AG04450 (cell line): Measurements from ENCODE around the gene PEPD. TPM values are rescaled to one million over a fixed set of nuclear protein-coding genes. Genes with fewer than 3 reads are reported as not detected.

Experiments
- CTCF ChIA-PET: fragments of 300-600, 350-600 bp; formaldehyde crosslinking; extraction: SDS; loops from one replicate; lab custom pipeline; 2022; ENCODE audit warnings: antibody characterized with exemption, inconsistent platforms; lab: Charles Lee
- POLR2A ChIA-PET: fragments of 350-600 bp; formaldehyde crosslinking; extraction: SDS; loops from one replicate; lab custom pipeline; 2021; ENCODE audit warnings: antibody characterized with exemption, inconsistent platforms; lab: Yijun Ruan, JAX
- DNase-seq: peaks from one replicate; pipeline ENCODE4 v3.0.0-alpha.2; 2011; ENCODE audit warnings: low read depth, low spot score
- H3K27ac ChIP-seq: one replicate; pipeline ENCODE4 v1.5.1; 2012; ENCODE audit warnings: low read depth, low read length, control low read depth
- H3K27me3 ChIP-seq: one replicate; pipeline ENCODE4 v1.6.0; 2012; ENCODE audit warnings: low read length; ENCODE audit not compliant: control insufficient read depth, insufficient read depth
- H3K4me3 ChIP-seq: 2 replicates; pipeline ENCODE4 v1.5.1; 2011; ENCODE audit warnings: mild to moderate bottlenecking, low read depth, low read length, control low read depth
- H3K9me3 ChIP-seq: 2 replicates; pipeline ENCODE4 v1.5.1; 2012; ENCODE audit warnings: low read length; ENCODE audit not compliant: control insufficient read depth, insufficient read depth
- polyA plus RNA-seq: library from polyadenylated mRNA; depleted of rRNA; stranded (reverse); fragments of >200 nt; gene quantifications from 2 replicates; pipeline ENCODE4 v1.2.3, GENCODE V29; 2011
- TF ChIP-seq, protein P1 (sequence below): IDR thresholded peaks from 2 replicates; pipeline ENCODE4 v1.5.1; 2011; ENCODE audit warnings: low read depth, low read length, control low read depth, inconsistent platforms

PEPD gene
- polyA plus RNA-seq, 1 experiment: 67.1 TPM

DNA sequence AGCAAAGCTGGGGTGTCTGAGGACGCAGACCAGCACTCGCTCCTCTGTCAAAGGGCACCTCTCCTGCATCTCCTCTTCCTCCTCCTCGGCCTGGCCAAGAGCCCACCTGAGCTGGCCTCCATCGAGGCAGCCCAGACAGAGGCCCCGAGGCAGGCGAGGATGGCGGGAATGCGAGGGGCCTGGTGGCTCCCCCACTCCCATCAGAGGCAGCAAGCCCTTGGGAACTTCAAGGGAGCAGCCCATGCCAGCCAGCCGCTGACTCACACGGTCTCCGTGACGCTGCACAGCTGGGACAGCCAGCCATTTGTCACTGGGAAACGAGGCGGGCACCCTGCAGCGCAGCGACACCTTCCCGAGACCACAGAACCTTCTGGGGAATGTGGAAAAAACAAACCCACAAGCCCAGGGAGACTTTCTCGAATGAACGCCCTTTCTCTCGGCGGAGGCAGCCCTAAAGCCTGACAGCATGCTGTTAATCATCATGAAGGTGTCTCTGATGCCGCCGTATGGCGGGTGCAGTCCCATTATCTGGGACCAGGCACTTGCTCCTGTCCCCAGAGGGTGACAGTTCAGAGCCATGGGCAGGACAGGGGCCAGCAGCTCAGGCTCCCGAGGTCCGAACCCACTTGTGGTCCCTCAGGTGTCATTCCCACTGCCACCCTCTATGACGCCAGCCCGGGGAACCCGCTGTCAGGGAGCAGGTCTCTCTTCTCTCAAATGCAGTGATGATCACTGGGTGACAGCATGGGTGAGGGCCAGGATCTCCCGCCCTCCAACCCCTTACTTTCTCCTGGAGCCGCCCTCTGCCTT lies 53.0 kb downstream of the PEPD start:
- no peaks in the 10 kb centered on the region for H3K27me3 ChIP-seq
- ChIA-PET POLR2A (no interaction called here), CTCF (no interaction called here)
- H3K27ac ChIP-seq: no peak overlapping the region
- TF ChIP-seq, protein P1, sequence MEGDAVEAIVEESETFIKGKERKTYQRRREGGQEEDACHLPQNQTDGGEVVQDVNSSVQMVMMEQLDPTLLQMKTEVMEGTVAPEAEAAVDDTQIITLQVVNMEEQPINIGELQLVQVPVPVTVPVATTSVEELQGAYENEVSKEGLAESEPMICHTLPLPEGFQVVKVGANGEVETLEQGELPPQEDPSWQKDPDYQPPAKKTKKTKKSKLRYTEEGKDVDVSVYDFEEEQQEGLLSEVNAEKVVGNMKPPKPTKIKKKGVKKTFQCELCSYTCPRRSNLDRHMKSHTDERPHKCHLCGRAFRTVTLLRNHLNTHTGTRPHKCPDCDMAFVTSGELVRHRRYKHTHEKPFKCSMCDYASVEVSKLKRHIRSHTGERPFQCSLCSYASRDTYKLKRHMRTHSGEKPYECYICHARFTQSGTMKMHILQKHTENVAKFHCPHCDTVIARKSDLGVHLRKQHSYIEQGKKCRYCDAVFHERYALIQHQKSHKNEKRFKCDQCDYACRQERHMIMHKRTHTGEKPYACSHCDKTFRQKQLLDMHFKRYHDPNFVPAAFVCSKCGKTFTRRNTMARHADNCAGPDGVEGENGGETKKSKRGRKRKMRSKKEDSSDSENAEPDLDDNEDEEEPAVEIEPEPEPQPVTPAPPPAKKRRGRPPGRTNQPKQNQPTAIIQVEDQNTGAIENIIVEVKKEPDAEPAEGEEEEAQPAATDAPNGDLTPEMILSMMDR: no peak
- DNase-seq: no peak
- no peak overlapping the region for H3K4me3 ChIP-seq
- H3K9me3 ChIP-seq: no peaks in the 10 kb centered on the region; the same call in 1 of the 2 replicates

DNA sequence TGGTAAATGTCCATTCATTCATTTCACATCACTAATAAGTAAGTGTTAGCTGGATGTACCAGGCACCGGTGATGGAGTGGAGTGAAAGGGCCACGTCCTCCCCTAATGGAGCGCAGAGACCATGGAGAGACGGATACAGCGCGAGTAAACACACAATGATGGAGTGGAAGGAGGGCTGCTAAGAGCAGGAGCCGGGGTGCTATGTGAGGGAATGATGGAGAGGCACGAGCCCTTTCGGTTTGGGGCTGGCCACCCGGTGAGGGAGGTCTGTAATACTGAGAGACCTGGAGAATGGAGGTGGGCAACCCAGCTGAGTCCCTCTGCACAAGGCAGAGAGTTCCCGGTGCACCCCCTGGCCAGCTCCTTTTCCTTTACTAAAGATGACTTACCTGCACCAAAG lies 53.7 kb downstream of the PEPD start:
- no peak overlapping the region for H3K27ac ChIP-seq
- no peak overlapping the region for H3K4me3 ChIP-seq
- DNase-seq: no peak
- TF ChIP-seq, protein P1: no peak
- POLR2A ChIA-PET: no interaction called here
- no peaks in the 10 kb centered on the region for H3K27me3 ChIP-seq
- no peaks in the 10 kb centered on the region; the same call in 1 of the 2 replicates for H3K9me3 ChIP-seq
- CTCF ChIA-PET: no interaction called here

DNA sequence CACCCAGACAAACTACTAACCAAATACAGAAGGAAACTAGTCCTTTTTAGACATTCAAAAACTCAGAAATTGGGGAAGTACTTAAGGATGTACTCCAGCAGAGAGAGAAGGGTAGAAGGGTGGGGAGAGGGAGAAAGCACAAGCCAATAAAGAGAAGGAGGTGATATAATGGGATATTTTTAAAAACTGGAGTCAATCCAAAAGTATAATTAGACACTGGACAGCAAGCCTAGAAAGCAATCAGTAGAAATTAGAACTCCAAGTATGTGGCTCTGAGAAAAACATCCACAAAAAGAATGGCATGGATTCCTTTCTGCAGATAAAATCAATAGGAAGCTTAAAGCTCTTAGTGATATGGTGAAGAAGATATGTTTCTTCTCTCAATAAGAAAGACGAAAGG lies 55.8 kb downstream of the PEPD start:
- POLR2A ChIA-PET: no interaction called here
- TF ChIP-seq, protein P1: no peak
- Histone ChIP-seq H3K4me3 (no peak overlapping the region), H3K27me3 (no peaks in the 10 kb centered on the region), H3K9me3 (no peaks in the 10 kb centered on the region; the same call in 1 of the 2 replicates), H3K27ac (no peak overlapping the region)
- CTCF ChIA-PET: no interaction called here
- DNase-seq: no peak

DNA sequence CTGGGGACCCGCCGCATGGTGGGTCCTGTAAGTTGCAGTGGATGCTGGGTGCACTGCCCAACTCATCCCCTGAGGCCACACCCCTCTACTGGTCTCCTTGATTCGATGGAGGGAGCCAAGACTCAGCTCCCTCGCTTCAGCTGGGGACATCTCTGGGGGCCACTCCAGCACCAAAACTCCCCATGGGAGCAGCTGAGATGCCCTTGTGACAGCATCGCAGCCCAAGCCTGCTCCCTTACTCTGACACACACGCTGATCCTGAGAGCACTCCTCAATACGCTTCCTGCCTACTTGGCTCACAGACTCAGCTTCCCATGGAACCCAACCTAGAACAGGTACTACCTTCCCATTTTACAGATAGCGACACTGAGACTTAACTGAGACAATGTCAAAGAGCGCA lies 56.2 kb downstream of the PEPD start:
- CTCF ChIA-PET: no interaction called here
- H3K9me3 ChIP-seq: no peaks in the 10 kb centered on the region; the same call in 1 of the 2 replicates
- H3K27me3 ChIP-seq: no peaks in the 10 kb centered on the region
- no peak overlapping the region for H3K4me3 ChIP-seq
- POLR2A ChIA-PET: no interaction called here
- DNase-seq: no peak
- TF ChIP-seq, protein P1: no peak
- H3K27ac ChIP-seq: no peak overlapping the region

DNA sequence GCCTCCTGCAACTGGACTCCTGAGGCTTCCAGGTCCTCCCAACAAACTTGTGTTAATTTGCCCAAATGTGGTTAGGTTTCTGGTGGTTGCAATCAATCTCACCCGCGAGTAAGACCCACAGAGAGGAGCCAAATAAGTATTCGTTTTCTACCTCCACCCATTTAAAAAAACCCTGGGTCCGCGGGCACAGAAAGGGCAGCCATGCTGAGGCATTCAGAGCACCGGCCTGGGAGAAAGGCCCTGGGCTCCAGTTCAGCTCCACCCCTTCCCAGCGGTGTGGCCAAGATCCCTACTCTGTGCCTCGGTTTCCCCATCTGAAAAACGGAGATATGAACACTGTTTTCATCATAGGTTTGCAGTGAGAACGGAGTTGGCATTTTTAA lies 56.9 kb downstream of the PEPD start:
- DNase-seq: no peak
- TF ChIP-seq, protein P1: no peak
- ChIA-PET CTCF (no interaction called here), POLR2A (no interaction called here)
- Histone ChIP-seq H3K4me3 (no peak overlapping the region), H3K27ac (no peak overlapping the region), H3K27me3 (no peaks in the 10 kb centered on the region), H3K9me3 (no peaks in the 10 kb centered on the region)
